Measurements from ENCODE around the gene WDR59. TPM values are rescaled to one million over a fixed set of nuclear protein-coding genes. Genes with fewer than 3 reads are reported as not detected.
A peak's percentile ranks its signal among the peaks of the same experiment; 100 is the strongest.

WDR59 gene
- total and polyA plus RNA-seq, 2 of the 4 experiments (the other 2 are of a cell fraction): 29.4 to 44.6 TPM

- ChIA-PET POLR2A (ENCODE audit: unreplicated experiment) (no interaction called here), CTCF (interaction anchor here (1.7 kb wide), 1 partner anchor 83 kb away, joined by 6 read pairs; no protein-coding TSS in a partner anchor)
- intact Hi-C loops (cut with micrococcal nuclease) (no loop called here), in situ Hi-C loops (cut with MboI; ENCODE audit: low sequenced_read_pairs) (no loop called here), dilution Hi-C loops (cut with HindIII; ENCODE audit: low sequenced_read_pairs, unreplicated experiment) (no loop called here)
- no peak overlapping the region for H3K27ac ChIP-seq (ENCODE audit: insufficient read depth, low read length)
- peaks cover 7% of the 10 kb centered on the region; the same call in 1 of the 2 replicates for H4K20me1 ChIP-seq (ENCODE audit: insufficient read depth, low read length)
- H3K9me1 ChIP-seq (ENCODE audit: insufficient read depth, low read length): peaks cover 14% of the 10 kb centered on the region
- no TSS peak for BruUV-seq (replicated peaks)
- WGBS, 2 experiments (ENCODE audit: extremely low coverage in 2 of 2, insufficient read length in 1 of 2): 100% methylated on average over 2 of the region's 4 CpGs; no CpG with 5 or more reads in 1 of the 2 experiments
- no peak overlapping the region for H3K4me3 ChIP-seq (ENCODE audit: insufficient read depth, low read depth, low read length)
- H2BK15ac ChIP-seq (ENCODE audit: low read depth, low read length): peak overlapping the region; percentile 70; the same call in 1 of the 3 replicates
- peak overlapping the region in 1 of 2 experiments; percentile 82; a peak in 2 of 4 replicates for H4K8ac ChIP-seq (ENCODE audit: low read depth in 2 of 2, low read length in 2 of 2)
- no peaks in the 10 kb centered on the region for H3K27me3 ChIP-seq (ENCODE audit: control insufficient read depth, insufficient read depth, low read length)
- no peak overlapping the region for H3K4me2 ChIP-seq (ENCODE audit: low read depth, low read length)
- H2AFZ ChIP-seq (replicated peaks; ENCODE audit: low read length, poor library complexity): no peak overlapping the region
- peak overlapping the region; percentile 24 for H3K14ac ChIP-seq (replicated peaks; ENCODE audit: low read depth, low read length)
- peak overlapping the region; percentile 18; the same call in 1 of the 2 replicates for H3K23ac ChIP-seq (ENCODE audit: low read depth, low read length)
- peak overlapping the region; percentile 55 for H4K91ac ChIP-seq (ENCODE audit: insufficient read depth, low read depth, low read length)
- H2AK5ac ChIP-seq (ENCODE audit: low read depth, low read length): peak overlapping the region; percentile 94
- ATAC-seq (ENCODE audit: low read depth) (no peak), DNase-seq (no peak)
- no peaks in the 10 kb centered on the region for H3K9me3 ChIP-seq (ENCODE audit: control insufficient read depth, insufficient read depth, low read length)
- peak overlapping the region; percentile 23 for H2AK9ac ChIP-seq (replicated peaks; ENCODE audit: low read depth, low read length, poor library complexity)
- peaks cover 33 to 64% of the 10 kb centered on the region in 2 experiments for H3K79me1 ChIP-seq (ENCODE audit: low read depth in 1 of 2, low read length in 2 of 2)
- peak overlapping the region; percentile 86; the same call in 1 of the 2 replicates for H4K5ac ChIP-seq (ENCODE audit: low read depth, low read length)
- TF ChIP-seq RCOR1 (IDR thresholded peaks at IDR 0.05; ENCODE audit: insufficient replicate concordance, low read length) (no peak), SMC3 (IDR thresholded peaks at IDR 0.05; ENCODE audit: low read depth, low read length) (no peak), CHD1 (IDR thresholded peaks at IDR 0.05; ENCODE audit: low read depth, low read length) (no peak), CTCF (conservative IDR thresholded peaks at IDR 0.05; ENCODE audit: low read depth, low read length) (no peak), CEBPB (IDR thresholded peaks at IDR 0.05; ENCODE audit: low read depth, low read length) (no peak), BHLHE40 (IDR thresholded peaks at IDR 0.05; ENCODE audit: low read depth, low read length) (no peak), FOS (IDR thresholded peaks at IDR 0.05; ENCODE audit: low read depth, low read length) (no peak), RAD21 (IDR thresholded peaks at IDR 0.05; ENCODE audit: low read length) (no peak), RFX5 (IDR thresholded peaks at IDR 0.05; ENCODE audit: low read depth, low read length) (no peak), MAZ (IDR thresholded peaks at IDR 0.05; ENCODE audit: borderline replicate concordance, low read depth, low read length) (no peak), MAFK (IDR thresholded peaks at IDR 0.05; ENCODE audit: low read depth, low read length) (no peak)
- no peak overlapping the region for H3K56ac ChIP-seq (ENCODE audit: extremely low read depth, insufficient read depth, low read length)
- H3K36me3 ChIP-seq (ENCODE audit: control insufficient read depth, insufficient read depth, low read length): no peaks in the 10 kb centered on the region
- H2BK5ac ChIP-seq (ENCODE audit: low read depth, low read length, poor library complexity, severe bottlenecking): peak overlapping the region; percentile 70
- H3K4ac ChIP-seq (ENCODE audit: low read depth, low read length): peak overlapping the region; percentile 67
- H2BK20ac ChIP-seq (ENCODE audit: low read depth, low read length): peak overlapping the region; percentile 43
- no peak overlapping the region for H3K9ac ChIP-seq (ENCODE audit: low read depth, low read length)
- H3K18ac ChIP-seq (ENCODE audit: low read depth, low read length): peak overlapping the region; percentile 79; the same call in 1 of the 2 replicates
- peaks cover 20% of the 10 kb centered on the region for H3K4me1 ChIP-seq (ENCODE audit: control insufficient read depth, insufficient read depth, low read length)
- peak overlapping the region; percentile 56 for H2BK120ac ChIP-seq (ENCODE audit: low read depth, low read length)
Measured at GRCh38 chr16:75028544-75029135, 43.7 kb upstream of the WDR59 start.

Data from IMR-90 (cell line).